Calu3 (cell line): ENCODE results near the gene FAM163A. TPM values are rescaled to one million over a fixed set of nuclear protein-coding genes. Genes with fewer than 3 reads are reported as not detected.

ENCODE experiments used
- BruUV-seq: library from RNA; stranded (reverse); fragments of 400-500 nt; replicated peaks from 2 replicates; lab custom pipeline; 2021; lab: Mats Ljungman, UMichigan
- CTCF ChIA-PET: fragments of 300-600 bp; sonication (Branson Sonifier 250); formaldehyde crosslinking; loops from one replicate; lab custom pipeline; 2022; ENCODE audit warnings: antibody characterized with exemption; lab: Charles Lee
- DNase-seq: peaks from one replicate; pipeline ENCODE4 v3.0.0; 2022
- H3K27ac Mint-ChIP-seq: one replicate; pipeline ENCODE4 v1.8.0; 2022; ENCODE audit warnings: mixed read lengths; ENCODE audit not compliant: unreplicated experiment
- H3K27me3 Mint-ChIP-seq: one replicate; pipeline ENCODE4 v1.8.0; 2022; ENCODE audit warnings: mixed read lengths; ENCODE audit not compliant: unreplicated experiment
- H3K36me3 Mint-ChIP-seq: one replicate; pipeline ENCODE4 v1.8.0; 2022; ENCODE audit warnings: mild to moderate bottlenecking, moderate library complexity, mixed read lengths; ENCODE audit not compliant: insufficient read depth, unreplicated experiment
- H3K4me1 Mint-ChIP-seq: one replicate; pipeline ENCODE4 v1.8.0; 2022; ENCODE audit warnings: mild to moderate bottlenecking, low read depth, mixed read lengths; ENCODE audit not compliant: unreplicated experiment
- H3K4me3 Mint-ChIP-seq: one replicate; pipeline ENCODE4 v1.8.0; 2022; ENCODE audit warnings: mild to moderate bottlenecking, low read depth, moderate library complexity, mixed read lengths; ENCODE audit not compliant: unreplicated experiment
- H3K9me3 Mint-ChIP-seq: one replicate; pipeline ENCODE4 v1.8.0; 2022; ENCODE audit warnings: low read depth, mixed read lengths; ENCODE audit not compliant: unreplicated experiment
- CTCF ChIP-seq: fragments of 200-600 bp; IDR thresholded peaks from one replicate; pipeline ENCODE4 v1.8.0; 2022; ENCODE audit warnings: antibody characterized with exemption; ENCODE audit not compliant: unreplicated experiment
- intact Hi-C: fragments of 100-400 bp; cut with micrococcal nuclease; formaldehyde crosslinking; loops from one replicate; pipeline ENCODE4 v1.10.0; 2022; ENCODE audit not compliant: unreplicated experiment
- total RNA-seq: library from RNA; stranded (reverse); gene quantifications from 2 replicates; pipeline ENCODE4 v1.2.3, GENCODE V29; 2022

Gene FAM163A
- total RNA-seq, 1 experiment from 2014 or later = not detected

DNA sequence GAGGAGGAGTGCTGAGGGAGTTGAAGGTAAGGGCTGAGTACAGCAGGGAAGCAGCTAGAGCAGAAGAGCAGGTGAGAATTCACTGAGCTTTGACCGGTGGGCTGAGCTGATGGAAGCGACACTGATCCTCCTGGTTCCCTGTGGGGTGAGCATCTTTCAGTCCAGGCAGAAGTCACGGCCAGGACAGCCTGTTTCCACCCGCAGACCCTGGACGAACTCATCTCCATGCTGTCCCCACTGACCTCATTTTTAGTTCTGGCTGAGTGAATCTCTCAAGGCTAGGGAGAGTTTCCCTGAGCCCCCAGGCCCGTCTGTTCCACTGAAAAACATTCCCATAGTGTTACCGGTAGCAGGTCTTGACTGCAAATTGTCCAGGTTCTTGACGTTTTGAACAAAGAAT is 31.5 kb downstream of the FAM163A start:
- H3K4me3 Mint-ChIP-seq = no peak overlapping the region
- H3K9me3 Mint-ChIP-seq = no peaks in the 10 kb centered on the region
- H3K36me3 Mint-ChIP-seq = no peaks in the 10 kb centered on the region
- no peak for DNase-seq
- H3K4me1 Mint-ChIP-seq = no peaks in the 10 kb centered on the region
- peaks cover 65% of the 10 kb centered on the region for H3K27me3 Mint-ChIP-seq
- BruUV-seq = no TSS peak
- intact Hi-C loops = no loop called here
- no peak overlapping the region for H3K27ac Mint-ChIP-seq
- CTCF ChIA-PET = no interaction called here
- TF ChIP-seq CTCF = no peak

DNA sequence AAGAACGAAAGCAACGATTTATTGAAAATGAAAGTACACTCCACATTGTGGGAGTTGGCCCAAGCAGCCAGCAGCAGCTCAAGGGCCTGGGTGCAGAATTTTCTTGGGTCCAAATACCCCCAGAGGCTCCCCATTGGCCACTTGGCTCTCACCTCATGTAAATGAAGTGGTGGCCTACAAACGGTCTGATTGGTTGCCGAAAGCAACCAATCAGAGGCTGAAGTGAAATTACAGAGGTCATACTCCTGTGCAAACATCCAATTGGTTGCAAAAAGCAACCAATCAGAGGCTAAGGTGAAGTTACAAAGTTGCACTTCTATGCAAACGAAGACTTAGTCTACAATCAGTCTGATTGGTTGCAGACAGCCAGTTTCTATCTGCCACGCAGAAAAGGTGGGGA is 31.9 kb downstream of the FAM163A start:
- no peaks in the 10 kb centered on the region for H3K4me1 Mint-ChIP-seq

GRCh38 chr1:179776831-179777230 is 33.7 kb downstream of the FAM163A start:
- intact Hi-C loops = no loop called here
- Mint-ChIP-seq H3K4me3 (no peak overlapping the region), H3K9me3 (no peaks in the 10 kb centered on the region), H3K27ac (no peak overlapping the region), H3K36me3 (no peaks in the 10 kb centered on the region), H3K4me1 (no peaks in the 10 kb centered on the region), H3K27me3 (peaks cover 64% of the 10 kb centered on the region)
- CTCF ChIA-PET = no interaction called here
- DNase-seq = no peak
- TF ChIP-seq CTCF = no peak
- no TSS peak for BruUV-seq

More for the DNA sequence above, 31.9 kb downstream of the FAM163A start:
- BruUV-seq = no TSS peak
- Mint-ChIP-seq H3K4me3 (no peak overlapping the region), H3K27me3 (peaks cover 64% of the 10 kb centered on the region), H3K36me3 (no peaks in the 10 kb centered on the region), H3K9me3 (no peaks in the 10 kb centered on the region), H3K27ac (no peak overlapping the region)
- no peak for DNase-seq
- CTCF ChIA-PET = no interaction called here
- TF ChIP-seq CTCF = no peak
- intact Hi-C loops = no loop called here

GRCh38 chr1:179777731-179778130 is 34.6 kb downstream of the FAM163A start:
- H3K4me1 Mint-ChIP-seq = no peaks in the 10 kb centered on the region
- CTCF ChIA-PET = interaction anchor here (1.1 kb wide), 1 partner anchor 32 kb away, joined by 3 read pairs; no protein-coding TSS in a partner anchor
- H3K4me3 Mint-ChIP-seq = no peak overlapping the region
- BruUV-seq = no TSS peak
- H3K9me3 Mint-ChIP-seq = no peaks in the 10 kb centered on the region
- no peak overlapping the region for H3K27ac Mint-ChIP-seq
- DNase-seq = no peak
- no peaks in the 10 kb centered on the region for H3K36me3 Mint-ChIP-seq
- intact Hi-C loops = no loop called here
- TF ChIP-seq CTCF = no peak
- H3K27me3 Mint-ChIP-seq = peaks cover 64% of the 10 kb centered on the region
